Measurements from ENCODE around the gene ATXN1L. TPM values are rescaled to one million over a fixed set of nuclear protein-coding genes. Genes with fewer than 3 reads are reported as not detected.

The ATXN1L gene
- total and polyA plus RNA-seq, 10 donors: 3.1 to 37.5 (median 28.0) TPM

DNA sequence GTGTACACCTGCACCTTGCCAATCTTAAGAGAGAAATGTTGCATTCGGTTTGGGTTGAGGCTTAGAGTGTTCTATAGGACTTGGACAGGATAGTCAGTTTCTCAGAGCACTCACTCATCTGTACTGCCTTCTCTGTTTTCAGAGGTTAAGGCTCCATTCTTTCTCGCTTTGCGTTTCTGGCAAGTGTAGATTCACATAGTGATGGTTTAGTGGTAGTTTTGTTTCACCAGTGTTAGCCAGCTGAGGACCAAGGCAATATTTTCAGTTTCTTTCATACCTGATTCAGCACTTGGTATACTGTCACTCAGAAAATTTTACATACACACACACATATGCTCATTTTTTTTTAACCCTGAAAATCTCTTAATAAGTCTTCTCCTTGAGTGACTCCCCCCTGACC is 1.3 kb downstream of the ATXN1L start:
- Histone ChIP-seq H3K9me3 (no peaks in the 10 kb centered on the region), H3K27ac (peak overlapping the region in 1 of 8 donors; percentile 89), H3K36me3 (peaks cover 0 to 45% (median 40%) of the 10 kb centered on the region in 6 donors), H3K4me1 (peaks cover 13 to 64% (median 29%) of the 10 kb centered on the region in 6 donors), H3K4me3 (peak overlapping the region in 7 of 8 donors; percentile 82 to 100 (median 99)), H3K27me3 (replicated peaks in 1 of 7) (no peaks in the 10 kb centered on the region)
- intact Hi-C loops (cut with DNase I; ENCODE audit: low total_unique reads): no loop called here
- DNase-seq: no peak
- TF ChIP-seq POLR2A (IDR thresholded peaks at IDR 0.05) (no peak), POLR2AphosphoS5 (IDR thresholded peaks at IDR 0.05) (no peak), CTCF (IDR thresholded peaks at IDR 0.05 in 8 of 11, conservative IDR thresholded peaks at IDR 0.05 in 3 of 11) (no peak)
- 58 to 80% (median 73%) methylated on average over 3 of the region's 3 CpGs for WGBS, 5 donors

DNA sequence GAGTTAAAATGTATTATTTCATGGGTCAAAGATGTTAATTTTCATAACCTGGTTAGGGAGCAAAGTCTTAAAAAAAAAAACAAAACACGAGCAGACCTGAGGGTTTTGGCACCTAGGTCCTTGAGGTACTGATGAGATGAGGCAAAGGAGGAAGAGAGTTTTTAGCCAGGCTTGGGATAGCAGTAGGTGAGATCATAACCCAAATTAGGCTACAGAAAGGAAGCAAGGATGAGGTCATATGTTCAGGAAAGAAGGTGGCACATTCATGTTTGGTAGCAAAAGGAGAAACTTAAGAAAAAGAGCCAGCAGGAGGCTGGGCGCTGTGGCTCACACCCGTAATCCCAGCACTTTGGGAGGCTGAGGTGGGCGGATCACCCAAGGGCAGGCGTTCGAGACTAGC is 2.8 kb downstream of the ATXN1L start:
- WGBS, 5 donors: 76 to 96% (median 91%) methylated on average over 6 of the region's 6 CpGs
- DNase-seq: no peak

GRCh38 chr16:71851746-71852145 is 6.0 kb downstream of the ATXN1L start:
- Histone ChIP-seq H3K36me3 (peaks cover 0 to 92% (median 50%) of the 10 kb centered on the region in 6 donors), H3K9me3 (no peaks in the 10 kb centered on the region), H3K4me3 (no peak overlapping the region), H3K27me3 (replicated peaks in 1 of 7) (no peaks in the 10 kb centered on the region), H3K4me1 (peaks cover 16 to 74% (median 55%) of the 10 kb centered on the region in 6 donors), H3K27ac (peak overlapping the region in 3 of 8 donors; percentile 46 to 56 (median 49))
- DNase-seq: no peak
- TF ChIP-seq POLR2A (IDR thresholded peaks at IDR 0.05): no peak
- no peak for TF ChIP-seq POLR2AphosphoS5 (IDR thresholded peaks at IDR 0.05)
- TF ChIP-seq CTCF (IDR thresholded peaks at IDR 0.05 in 8 of 11, conservative IDR thresholded peaks at IDR 0.05 in 3 of 11): no peak
- intact Hi-C loops (cut with DNase I; ENCODE audit: low total_unique reads): no loop called here
- WGBS, 5 donors: 94 to 98% (median 97%) methylated on average over 6 to 8 of the region's 8 CpGs

More for the DNA sequence above, 2.8 kb downstream of the ATXN1L start:
- TF ChIP-seq POLR2A (IDR thresholded peaks at IDR 0.05) (no peak), CTCF (IDR thresholded peaks at IDR 0.05 in 8 of 11, conservative IDR thresholded peaks at IDR 0.05 in 3 of 11) (no peak), POLR2AphosphoS5 (IDR thresholded peaks at IDR 0.05) (no peak)
- no peaks in the 10 kb centered on the region for H3K27me3 ChIP-seq (replicated peaks in 1 of 7)
- H3K36me3 ChIP-seq: peaks cover 0 to 61% (median 50%) of the 10 kb centered on the region in 6 donors
- intact Hi-C loops (cut with DNase I; ENCODE audit: low total_unique reads): no loop called here
- H3K27ac ChIP-seq: no peak overlapping the region
- H3K9me3 ChIP-seq: no peaks in the 10 kb centered on the region
- peaks cover 19 to 66% (median 40%) of the 10 kb centered on the region in 6 donors for H3K4me1 ChIP-seq
- no peak overlapping the region for H3K4me3 ChIP-seq

DNA sequence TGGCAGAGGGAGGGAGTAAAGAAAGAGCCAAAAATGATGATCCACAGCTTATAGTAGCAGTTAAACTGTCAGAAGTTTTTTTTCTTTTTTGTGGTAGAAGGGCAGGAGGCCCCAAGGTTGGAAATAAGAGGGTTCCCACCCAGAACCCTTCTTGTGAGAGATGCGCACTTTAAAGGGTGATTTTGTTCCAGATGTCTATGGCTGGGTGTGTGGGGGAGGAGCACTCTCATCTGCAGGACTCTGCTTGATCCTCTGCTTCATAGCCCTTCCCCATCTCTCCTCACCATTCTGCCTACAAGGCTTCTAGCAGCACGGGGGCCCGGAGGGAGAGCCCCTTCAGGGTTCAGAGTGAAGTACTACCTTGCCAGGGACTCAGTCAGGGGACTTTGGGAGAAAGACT is 6.4 kb downstream of the ATXN1L start:
- H3K36me3 ChIP-seq: peaks cover 0 to 95% (median 50%) of the 10 kb centered on the region in 6 donors
- peaks cover 12 to 74% (median 51%) of the 10 kb centered on the region in 6 donors for H3K4me1 ChIP-seq
- no peaks in the 10 kb centered on the region for H3K27me3 ChIP-seq (replicated peaks in 1 of 7)
- intact Hi-C loops (cut with DNase I; ENCODE audit: low total_unique reads): no loop called here
- TF ChIP-seq CTCF (IDR thresholded peaks at IDR 0.05 in 8 of 11, conservative IDR thresholded peaks at IDR 0.05 in 3 of 11) (no peak), POLR2AphosphoS5 (IDR thresholded peaks at IDR 0.05) (no peak), POLR2A (IDR thresholded peaks at IDR 0.05) (no peak)
- 77 to 88% (median 84%) methylated on average over 3 of the region's 3 CpGs for WGBS, 5 donors
- no peak overlapping the region for H3K4me3 ChIP-seq
- DNase-seq: no peak
- no peaks in the 10 kb centered on the region for H3K9me3 ChIP-seq
- peak overlapping the region in 3 of 8 donors; percentile 46 to 56 (median 49) for H3K27ac ChIP-seq
